GM19351 (cell line): ENCODE measurements around the gene GLRA3.
"Not testable (repeated sequence)": the region's sequence is repeated elsewhere in the genome, so short reads cannot be mapped to it uniquely, and the experiment has no call there.

Experiments
- ATAC-seq: cut with Tn5 transposase; IDR thresholded peaks from one replicate; pipeline ENCODE4 v1.9.1; 2021; ENCODE audit warnings: mild to moderate bottlenecking, moderate library complexity; ENCODE audit not compliant: unreplicated experiment

Gene GLRA3

DNA sequence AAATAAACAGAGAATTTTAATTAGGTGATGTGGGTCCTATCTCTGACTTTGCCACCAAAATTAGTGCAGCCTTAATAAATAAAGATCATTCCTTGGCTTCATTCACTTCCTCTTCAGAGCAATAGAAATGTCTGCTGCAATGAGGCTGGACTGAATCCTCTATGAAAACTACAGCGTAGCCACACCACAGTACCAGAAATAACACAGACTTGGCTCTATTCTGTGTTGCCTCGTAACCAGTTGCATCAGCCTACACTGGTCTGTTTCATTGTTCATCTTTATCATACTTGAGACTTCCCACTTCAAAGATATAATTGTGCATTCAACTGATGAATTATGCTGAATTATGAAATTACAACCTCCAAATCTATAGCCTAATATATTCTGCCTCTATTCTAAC is 15.8 kb downstream of the GLRA3 start:
- ATAC-seq = no peak

DNA sequence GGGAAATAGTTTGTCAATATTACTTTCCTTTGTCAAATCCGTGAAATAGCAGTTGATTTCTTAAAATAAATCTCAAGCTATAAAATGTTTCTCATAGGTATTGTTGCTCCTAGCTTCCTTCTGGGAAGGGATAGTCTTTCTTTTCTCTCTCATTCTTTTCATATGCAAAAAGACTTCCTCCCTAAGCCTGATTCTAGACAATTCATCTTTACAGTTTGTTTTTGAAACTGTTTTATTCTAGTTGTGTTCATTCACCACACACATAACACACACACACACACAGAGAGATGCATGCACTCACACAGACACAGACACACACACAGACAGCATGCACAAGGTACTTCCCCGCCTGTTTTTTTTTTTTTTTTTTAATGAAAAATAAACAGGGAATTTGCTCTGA is 18.2 kb downstream of the GLRA3 start:
- ATAC-seq = no peak

DNA sequence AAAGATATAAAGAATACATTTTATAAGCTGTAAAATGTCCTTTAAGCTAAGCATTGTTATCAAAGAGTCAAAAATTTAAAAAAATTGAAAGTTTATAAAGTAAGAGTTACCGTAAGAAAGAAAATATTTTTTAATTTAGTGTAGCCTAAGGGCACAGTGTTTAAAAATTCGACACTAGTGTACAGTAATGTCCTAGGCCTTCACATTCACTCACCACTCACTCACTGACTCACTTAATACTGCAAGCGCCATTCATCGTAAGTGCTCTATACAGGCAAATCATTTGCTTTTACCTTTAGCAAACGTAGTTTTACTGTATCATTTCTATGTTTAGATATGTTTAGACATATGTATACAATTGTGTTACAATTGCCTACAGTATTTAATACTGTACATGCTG is 20.2 kb downstream of the GLRA3 start:
- no peak for ATAC-seq

DNA sequence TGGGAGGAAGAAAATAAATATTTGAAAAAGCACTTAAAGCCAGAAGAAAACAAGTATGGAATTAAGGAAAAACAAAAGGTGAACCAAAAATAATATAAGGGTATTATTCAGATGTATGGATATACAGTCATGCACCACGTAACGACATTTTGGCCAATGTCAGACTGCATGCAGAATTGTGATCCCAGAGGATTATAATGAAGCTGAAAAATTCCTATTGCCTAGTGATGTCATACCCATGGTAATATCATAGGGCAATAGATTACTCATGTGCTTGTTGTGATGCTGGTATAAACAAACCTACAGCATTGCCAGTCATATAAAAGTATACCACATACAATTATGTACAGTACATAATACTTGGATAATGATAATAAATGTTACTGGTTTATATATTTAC is 20.9 kb downstream of the GLRA3 start:
- ATAC-seq = no peak

DNA sequence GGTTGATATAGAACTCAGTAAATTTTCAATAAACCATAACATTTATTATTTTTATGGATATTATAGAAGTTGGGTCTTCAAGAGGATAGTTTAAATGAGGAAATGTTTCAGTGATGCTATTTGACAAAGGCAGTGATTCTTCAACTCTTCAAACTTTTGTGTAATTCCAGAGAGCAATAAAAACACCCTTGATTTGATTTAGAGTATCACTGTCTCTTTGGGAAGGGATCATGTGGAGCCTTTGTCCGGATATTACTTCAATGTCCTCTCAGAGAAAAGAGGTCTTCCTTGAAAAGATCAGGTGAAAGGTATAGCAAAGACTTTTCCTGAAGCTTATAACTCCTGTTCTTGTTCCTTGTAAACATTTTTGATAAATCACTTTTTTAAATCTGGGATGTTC is 23.3 kb downstream of the GLRA3 start:
- ATAC-seq = no peak

DNA sequence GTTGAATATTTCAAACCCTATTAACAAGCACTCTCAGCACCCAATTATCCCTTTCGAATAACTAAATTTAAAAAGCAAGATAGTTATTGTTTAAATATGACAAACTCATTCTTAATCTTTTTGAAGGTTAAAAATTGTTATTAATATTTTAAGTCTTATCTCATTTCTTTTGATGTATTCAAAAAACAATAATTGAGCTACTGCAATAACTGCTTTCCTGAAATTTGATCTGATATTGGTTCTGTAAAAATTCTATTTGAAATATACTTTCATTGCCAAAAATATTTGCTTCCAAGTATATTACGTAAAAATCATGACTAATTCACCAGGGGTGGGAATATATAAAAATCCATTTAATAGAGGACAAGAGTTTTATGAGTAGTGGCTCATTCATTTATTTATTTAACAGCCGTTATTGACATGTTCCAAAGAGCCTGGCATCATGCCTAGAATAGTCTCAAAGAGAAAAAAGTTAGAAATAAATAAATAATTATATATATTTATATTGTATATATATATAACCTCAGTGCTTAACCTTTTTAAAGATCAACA is 34.4 kb downstream of the GLRA3 start:
- ATAC-seq = no peak

DNA sequence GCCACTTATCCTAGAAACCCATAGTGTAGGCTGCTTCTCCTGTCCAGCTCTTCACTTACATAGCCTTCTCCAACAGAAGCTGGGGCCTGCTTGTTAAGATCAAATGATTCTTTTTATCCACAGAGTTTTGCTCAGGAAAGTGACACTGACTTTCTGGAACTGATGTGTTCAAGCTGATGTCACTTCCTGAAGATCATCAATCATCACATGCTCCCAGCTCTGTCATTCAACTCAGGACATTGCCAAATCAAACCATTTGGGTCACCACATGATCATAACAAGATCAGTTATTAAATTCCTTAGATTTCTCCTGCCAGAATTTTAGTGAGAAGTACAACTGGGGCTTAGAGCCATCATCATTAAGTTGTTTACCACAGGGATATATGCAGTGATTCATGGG is 39.4 kb downstream of the GLRA3 start:
- ATAC-seq = no peak

DNA sequence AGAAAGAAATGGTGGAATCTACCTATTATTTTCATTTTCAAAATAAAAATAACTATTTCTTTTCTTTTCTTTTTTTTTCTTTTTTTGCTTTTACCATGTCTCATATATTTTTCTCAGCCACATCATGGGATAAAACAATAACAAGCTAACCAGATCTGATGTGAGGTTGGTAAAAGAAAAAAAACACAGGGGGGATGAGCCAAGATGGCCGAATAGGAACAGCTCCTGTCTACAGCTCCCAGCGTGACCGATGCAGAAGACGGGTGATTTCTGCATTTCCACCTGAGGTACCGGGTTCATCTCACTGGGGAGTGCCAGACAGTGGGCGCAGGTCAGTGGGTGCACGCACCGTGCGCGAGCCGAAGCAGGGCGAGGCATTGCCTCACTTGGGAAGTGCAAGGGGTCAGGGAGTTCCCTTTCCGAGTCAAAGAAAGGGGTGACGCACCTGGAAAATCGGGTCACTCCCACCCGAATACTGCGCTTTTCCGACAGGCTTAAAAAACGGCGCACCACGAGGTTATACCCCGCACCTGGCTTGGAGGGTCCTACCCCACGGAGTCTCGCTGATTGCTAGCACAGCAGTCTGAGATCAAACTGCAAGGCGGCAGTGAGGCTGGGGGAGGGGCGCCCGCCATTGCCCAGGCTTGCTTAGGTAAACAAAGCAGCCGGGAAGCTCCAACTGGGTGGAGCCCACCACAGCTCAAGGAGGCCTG is 50.6 kb downstream of the GLRA3 start:
- not testable (repeated sequence) for ATAC-seq

DNA sequence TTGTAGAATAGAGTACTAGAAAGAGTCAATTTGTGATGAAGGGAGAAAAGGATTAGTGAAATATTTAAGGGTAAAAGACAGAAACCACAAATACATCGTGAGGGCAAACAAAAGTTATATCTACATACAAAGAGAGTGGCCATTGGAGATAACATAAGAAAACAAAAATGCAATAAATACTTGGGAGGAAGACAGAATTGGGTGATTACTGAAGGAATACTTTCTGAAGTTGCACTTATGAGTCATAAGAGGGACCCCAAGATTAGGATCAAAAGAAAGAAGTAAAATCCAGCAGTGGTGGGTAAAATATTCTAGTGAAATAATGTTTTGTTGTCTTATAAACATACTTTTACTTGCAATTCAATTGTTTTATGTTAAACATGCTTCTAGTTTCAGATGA is 53.7 kb downstream of the GLRA3 start:
- no peak for ATAC-seq

DNA sequence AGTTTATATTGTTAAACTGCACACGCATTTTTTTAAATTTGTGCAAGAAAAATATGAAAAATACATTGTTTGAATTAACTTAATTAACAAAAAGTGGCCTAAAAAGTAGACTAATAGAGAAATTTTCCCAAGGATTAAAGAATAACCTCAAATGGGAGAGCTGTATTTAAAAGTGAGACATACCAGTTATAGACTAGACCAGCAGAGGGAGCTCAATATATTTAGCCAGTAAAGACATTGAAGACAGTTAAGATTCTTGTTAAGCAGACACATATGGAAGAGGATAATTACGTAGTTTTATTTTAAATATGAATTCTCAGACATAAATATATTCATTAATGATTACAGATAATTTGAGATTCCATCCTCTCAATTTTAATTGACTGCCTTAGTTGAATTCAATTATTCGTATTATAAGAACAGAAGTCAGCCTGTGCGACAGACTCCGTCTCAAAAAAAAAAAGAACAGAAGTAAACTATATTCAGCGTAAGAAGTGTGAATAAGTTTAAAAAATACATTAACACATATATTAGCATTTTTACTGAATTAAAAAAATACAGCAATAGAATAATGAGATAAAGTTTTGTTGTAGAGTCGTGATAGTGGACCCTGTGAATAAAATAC is 64.8 kb downstream of the GLRA3 start:
- ATAC-seq = peak; percentile 74

DNA sequence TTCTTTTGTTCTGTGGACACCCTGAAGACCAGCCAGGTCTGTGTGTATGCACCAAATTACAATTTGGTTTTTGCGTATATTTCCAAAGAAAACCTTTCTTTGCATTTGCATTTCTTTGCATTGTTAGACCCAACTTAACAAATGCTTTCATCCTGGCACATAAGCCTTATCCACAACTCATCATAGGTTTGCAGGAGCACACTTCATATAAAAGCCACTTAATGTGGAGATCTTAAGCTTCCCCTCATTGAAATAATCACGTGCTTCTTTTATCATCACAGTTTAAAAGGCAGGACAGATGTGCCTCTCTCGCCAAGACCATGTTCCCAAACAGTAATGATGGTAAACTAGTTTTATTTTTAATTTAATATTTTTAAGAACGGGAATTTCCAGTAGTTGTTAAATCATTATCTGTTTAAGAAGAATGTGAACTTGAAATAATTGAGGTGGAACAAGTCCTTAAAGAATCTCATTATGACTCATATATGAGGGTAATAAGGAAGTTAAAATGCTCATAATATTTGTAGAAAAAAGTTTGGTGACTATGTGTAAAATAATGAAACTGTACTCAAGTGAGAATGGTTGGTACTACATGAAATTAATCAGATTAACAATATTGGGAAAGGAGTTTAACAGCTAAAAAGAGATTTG is 65.5 kb downstream of the GLRA3 start:
- ATAC-seq = peak; percentile 77

DNA sequence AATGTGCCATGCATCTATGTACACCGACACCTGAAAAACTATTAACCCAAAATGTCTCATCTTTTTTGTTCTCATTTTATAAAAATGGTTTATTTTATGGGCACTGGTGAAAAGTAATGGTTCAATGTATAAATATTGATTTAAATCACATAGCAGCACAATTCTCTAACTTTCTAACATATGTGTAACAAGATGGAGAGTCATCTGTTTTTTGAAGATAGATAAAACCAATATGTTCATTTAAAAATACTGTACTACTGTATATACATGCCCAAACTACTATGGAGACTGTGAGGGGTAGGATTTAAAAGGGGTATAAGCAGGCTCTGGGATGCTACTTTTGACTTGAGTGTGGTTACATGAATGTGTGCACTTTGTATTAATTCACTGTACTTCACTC is 67.6 kb downstream of the GLRA3 start:
- no peak for ATAC-seq

DNA sequence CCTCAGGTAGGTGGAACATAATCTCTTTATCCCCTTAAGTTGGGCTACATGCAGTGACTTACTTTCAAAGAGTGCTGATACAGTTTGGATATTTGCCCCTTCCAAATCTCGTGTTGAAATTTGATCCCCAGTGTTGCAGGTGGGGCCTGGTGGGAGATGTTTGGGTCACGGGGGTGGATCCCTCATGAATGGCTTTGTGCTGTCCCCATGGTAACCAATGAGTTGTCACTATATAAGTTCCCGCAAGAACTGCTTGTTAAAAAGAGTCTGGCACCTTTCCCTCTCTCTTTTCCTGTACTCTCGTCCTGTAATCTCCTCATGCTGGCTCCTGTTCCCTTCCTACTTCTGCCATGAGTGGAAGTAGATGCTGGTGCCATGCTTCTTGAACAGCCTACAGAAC is 71.3 kb downstream of the GLRA3 start:
- no peak for ATAC-seq

DNA sequence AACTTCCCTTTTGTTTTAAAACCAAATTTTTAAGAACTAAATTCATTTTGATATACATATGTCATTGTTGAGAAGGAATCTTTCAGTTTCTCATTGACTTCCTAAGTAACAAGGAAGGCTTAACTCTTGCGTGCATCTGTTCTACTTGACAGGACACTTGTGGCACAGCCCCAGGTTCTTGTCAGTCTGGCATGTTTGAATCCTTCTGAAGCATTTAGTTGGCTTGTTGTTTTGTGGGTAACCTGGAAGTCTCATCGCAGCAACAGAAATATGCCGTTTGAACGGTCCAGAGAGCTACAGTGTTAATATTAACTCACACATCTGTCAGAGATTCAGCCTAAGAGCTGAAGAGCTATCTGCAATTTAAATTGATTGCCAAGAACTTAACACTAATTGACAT is 76.0 kb downstream of the GLRA3 start:
- no peak for ATAC-seq

DNA sequence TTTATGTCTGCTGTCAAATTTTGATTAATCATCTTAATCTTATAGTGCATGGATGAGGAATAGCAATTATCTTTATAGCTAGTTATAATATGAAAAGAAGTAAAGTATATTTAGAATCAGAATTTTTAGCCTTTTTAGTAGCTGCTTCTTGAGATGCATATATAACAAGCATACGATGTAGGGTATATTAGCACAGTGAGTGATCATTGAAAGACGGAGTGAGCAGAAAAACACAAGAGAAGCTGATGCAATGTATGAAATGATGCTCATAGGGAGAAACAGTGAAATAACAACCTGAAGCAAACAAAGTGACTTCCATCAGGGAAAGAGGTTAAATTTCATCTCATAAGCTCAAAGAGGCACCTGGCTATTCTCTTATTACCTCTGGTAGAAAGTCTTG is 77.0 kb downstream of the GLRA3 start:
- ATAC-seq = no peak

DNA sequence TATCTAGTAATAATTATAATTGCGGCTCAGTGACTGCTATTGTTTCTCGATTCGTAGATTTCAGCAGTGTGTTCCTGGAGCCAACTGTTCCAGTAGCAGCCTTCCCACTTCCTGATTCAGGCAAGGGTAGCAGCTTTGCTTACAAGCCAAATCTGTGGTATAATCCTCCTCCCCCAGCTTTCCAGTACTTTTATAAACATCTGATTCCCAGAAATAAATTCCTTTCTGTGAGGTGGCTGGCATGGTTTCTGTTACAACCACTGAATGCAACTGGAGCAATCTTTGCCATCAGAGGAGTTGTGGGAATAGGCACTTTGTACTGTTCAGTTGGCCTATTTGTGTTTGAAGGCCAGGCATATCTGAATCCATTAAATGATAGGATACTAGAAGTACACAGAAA is 80.0 kb downstream of the GLRA3 start:
- no peak for ATAC-seq

DNA sequence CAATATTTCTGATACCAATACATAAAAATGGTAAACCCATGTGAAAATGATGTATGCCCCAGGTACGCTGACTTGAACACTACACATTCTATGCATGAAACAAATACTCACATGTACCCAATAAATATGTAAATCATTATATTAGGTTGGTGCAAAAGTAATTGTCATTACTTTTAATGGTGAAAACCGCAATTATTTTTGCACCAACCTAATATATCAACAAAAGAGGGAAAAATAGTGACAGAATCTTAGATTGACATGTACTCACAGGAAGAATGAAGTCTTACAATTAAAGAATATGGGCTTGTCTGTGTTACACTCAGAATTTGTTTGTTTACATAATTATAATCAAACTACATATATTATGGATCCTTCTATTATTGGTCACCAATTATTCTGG is 82.3 kb downstream of the GLRA3 start:
- no peak for ATAC-seq

DNA sequence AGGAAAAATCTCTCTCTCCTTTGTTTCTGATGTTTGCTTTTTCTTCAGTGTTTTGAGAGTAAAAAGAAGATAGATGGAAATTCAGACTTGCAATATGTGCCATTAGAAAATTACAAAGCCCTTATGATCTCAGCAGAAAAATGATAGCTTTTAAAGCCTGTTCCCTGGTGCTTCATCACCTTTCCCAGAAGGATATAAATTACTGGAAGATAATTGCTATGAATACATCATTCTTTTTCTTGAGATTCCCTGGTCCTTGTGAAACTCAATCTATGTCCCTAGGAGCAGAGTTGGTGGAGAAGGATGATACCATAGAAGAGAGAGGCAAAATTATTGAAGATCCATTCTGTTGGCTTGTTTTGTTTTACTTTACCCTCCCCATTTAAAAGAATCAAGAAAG is 86.5 kb downstream of the GLRA3 start:
- no peak for ATAC-seq

DNA sequence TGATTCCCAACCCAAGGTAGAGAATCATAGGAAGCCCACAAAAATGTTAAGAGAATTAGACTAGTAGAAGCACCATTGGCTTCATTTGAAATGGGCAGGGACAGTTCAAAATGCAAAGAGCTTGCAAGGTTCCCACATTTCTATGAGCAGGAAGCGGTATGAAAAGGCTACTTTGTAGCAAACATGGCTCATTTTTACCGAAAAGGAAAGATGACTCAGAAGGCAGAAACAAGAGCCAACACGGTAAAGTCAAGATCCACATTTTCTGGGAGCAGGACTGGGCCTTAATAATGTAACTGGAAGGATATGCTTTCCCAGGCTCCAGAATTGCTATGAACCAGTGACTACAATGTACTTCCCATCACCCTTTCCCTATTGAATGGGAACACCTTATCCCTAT is 89.5 kb downstream of the GLRA3 start:
- no peak for ATAC-seq

DNA sequence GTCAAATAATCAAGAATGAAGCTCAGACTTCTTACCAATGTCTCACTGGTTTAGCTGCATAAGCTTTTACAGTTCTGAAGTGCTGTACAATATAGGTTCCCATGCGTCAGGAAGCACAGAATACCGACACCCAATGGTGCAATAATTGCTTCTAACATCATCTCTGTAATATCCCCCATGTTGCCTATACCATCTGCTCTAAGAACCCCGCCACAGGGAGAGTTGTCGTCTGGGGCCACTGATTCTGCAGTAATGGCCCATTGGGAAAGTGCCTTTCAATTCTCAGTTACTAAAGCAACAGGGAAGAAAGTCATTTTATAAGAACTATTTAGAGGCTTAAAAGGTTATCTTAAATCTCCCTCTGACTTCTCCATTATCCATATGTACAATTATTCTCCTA is 94.9 kb downstream of the GLRA3 start:
- ATAC-seq = no peak

DNA sequence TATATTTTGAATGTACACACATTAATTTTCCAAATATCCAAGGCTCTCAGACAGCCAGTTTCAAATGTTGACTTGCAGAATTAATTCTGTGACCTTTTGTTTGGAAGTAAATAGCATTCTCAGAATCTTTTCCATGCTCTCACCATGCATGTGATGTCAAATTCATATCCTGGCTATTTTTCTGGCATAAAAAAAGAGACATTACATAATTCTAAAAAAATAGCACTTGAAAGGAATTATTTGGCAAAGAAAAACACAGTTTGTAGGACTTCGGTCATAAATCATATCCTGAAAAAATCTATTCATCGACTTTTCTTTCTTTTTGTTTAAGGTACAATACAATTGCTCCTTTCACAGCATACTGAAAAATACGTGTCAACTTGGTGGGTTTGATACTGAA is 111.2 kb downstream of the GLRA3 start:
- no peak for ATAC-seq
